ENCODE measurements around the gene NPBWR2.
"Not testable (repeated sequence)": the region's sequence is repeated elsewhere in the genome, so short reads cannot be mapped to it uniquely, and the experiment has no call there.

- TF ChIP-seq EGR1 (conservative IDR thresholded peaks at IDR 0.05); ZNF217 (CRISPR knock-in tag; IDR thresholded peaks at IDR 0.05); POLR2A (conservative IDR thresholded peaks at IDR 0.05); E2F8 (IDR thresholded peaks at IDR 0.05; ENCODE audit: low read depth, partially characterized antibody); PCBP2 (IDR thresholded peaks at IDR 0.05; ENCODE audit: low read depth, low read length, poor library complexity, severe bottlenecking); IRF2 (CRISPR knock-in tag; IDR thresholded peaks at IDR 0.05); GTF2E2 (tag; IDR thresholded peaks at IDR 0.05); SMC3 (conservative IDR thresholded peaks at IDR 0.05; ENCODE audit: insufficient read depth, low read depth, low read length); ARNT (IDR thresholded peaks at IDR 0.05); CTCF (IDR thresholded peaks at IDR 0.05 in 2 of 3, conservative IDR thresholded peaks at IDR 0.05 in 1 of 3; ENCODE audit: insufficient read depth in 2 of 3, low read depth in 1 of 3, low read length in 3 of 3); LARP7 (IDR thresholded peaks at IDR 0.05); CBFA2T2 (conservative IDR thresholded peaks at IDR 0.05): not testable (repeated sequence)
- TF ChIP-seq, protein P1, sequence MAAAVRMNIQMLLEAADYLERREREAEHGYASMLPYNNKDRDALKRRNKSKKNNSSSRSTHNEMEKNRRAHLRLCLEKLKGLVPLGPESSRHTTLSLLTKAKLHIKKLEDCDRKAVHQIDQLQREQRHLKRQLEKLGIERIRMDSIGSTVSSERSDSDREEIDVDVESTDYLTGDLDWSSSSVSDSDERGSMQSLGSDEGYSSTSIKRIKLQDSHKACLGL (CRISPR knock-in tag; IDR thresholded peaks at IDR 0.05; ENCODE audit: borderline replicate concordance, poor library complexity, severe bottlenecking) = not testable (repeated sequence)
- TF ChIP-seq, protein P2, sequence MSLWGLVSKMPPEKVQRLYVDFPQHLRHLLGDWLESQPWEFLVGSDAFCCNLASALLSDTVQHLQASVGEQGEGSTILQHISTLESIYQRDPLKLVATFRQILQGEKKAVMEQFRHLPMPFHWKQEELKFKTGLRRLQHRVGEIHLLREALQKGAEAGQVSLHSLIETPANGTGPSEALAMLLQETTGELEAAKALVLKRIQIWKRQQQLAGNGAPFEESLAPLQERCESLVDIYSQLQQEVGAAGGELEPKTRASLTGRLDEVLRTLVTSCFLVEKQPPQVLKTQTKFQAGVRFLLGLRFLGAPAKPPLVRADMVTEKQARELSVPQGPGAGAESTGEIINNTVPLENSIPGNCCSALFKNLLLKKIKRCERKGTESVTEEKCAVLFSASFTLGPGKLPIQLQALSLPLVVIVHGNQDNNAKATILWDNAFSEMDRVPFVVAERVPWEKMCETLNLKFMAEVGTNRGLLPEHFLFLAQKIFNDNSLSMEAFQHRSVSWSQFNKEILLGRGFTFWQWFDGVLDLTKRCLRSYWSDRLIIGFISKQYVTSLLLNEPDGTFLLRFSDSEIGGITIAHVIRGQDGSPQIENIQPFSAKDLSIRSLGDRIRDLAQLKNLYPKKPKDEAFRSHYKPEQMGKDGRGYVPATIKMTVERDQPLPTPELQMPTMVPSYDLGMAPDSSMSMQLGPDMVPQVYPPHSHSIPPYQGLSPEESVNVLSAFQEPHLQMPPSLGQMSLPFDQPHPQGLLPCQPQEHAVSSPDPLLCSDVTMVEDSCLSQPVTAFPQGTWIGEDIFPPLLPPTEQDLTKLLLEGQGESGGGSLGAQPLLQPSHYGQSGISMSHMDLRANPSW (CRISPR knock-in tag; IDR thresholded peaks at IDR 0.05) = not testable (repeated sequence)
Measured at GRCh38 chr20:64087226-64087825, 20.0 kb downstream of the NPBWR2 start.
